K562 (cell line): Measurements from ENCODE around the gene COL9A2. TPM values are rescaled to one million over a fixed set of nuclear protein-coding genes. Genes with fewer than 3 reads are reported as not detected.

Source experiments
- ATAC-seq: fragments of 200-7000 bp; cut with Tn5 transposase; 3 replicates; pipeline ENCODE4 v1.9.1; 2020; ENCODE audit warnings: moderate library complexity
- BruUV-seq: library from RNA; stranded (reverse); fragments of 400-500 nt; replicated peaks from 2 replicates; lab custom pipeline; 2021; lab: Mats Ljungman, UMichigan
- CTCF ChIA-PET: fragments of 300-600 bp; formaldehyde crosslinking; extraction: SDS; loops from one replicate; lab custom pipeline; 2021; ENCODE audit warnings: low intra/inter-chr PET ratio; lab: Yijun Ruan, JAX
- POLR2A ChIA-PET: fragments of 300-600, 350-650 bp; sonication (Branson Sonifier 250); formaldehyde crosslinking; extraction: SDS; loops from one replicate; lab custom pipeline; 2021; ENCODE audit warnings: antibody characterized with exemption, inconsistent platforms; lab: Yijun Ruan, JAX
- DNase-seq, 4 experiments: peaks; one replicate each; pipeline versions ENCODE4 v3.0.0 to v3.0.0-alpha.2; 2011 to 2018; ENCODE audit warnings: low spot score in 3 of 4, mixed read lengths in 3 of 4; ENCODE audit errors: extremely low read depth in 1 of 4
- FAIRE-seq: peaks from 2 replicates; lab custom pipeline; 2011; peaks lifted over from hg19 to GRCh38; lab: Jason Lieb, UNC
- H2AFZ ChIP-seq: 2 replicates; pipeline ENCODE4 v1.6.0; 2011; ENCODE audit warnings: low read depth, low read length, control low read depth, inconsistent platforms
- H3K27ac ChIP-seq: fragments of 200-600 bp; 3 replicates; pipeline ENCODE4 v1.8.0; 2011; ENCODE audit warnings: low read depth, mild to moderate bottlenecking, control low read depth, inconsistent platforms, low read length, moderate library complexity, mixed read lengths; ENCODE audit errors: extremely low read depth
- H3K27me3 ChIP-seq, 2 experiments: fragments of 300-600 bp in 1 of 2; 2 replicates in 1 of 2; 3 replicates in 1 of 2; pipeline versions ENCODE4 v1.6.0 to v1.8.0; 2011; ENCODE audit warnings: inconsistent platforms in 2 of 2, low read length in 2 of 2, mild to moderate bottlenecking in 1 of 2, mixed read lengths in 1 of 2, moderate library complexity in 1 of 2; ENCODE audit not compliant: control insufficient read depth in 2 of 2, insufficient read depth in 2 of 2
- H3K36me3 ChIP-seq: fragments of 300-600 bp; 3 replicates; pipeline ENCODE4 v1.8.0; 2011; ENCODE audit warnings: mild to moderate bottlenecking, low read length, inconsistent platforms; ENCODE audit not compliant: control insufficient read depth, insufficient read depth
- H3K4me1 ChIP-seq, 2 experiments: fragments of 200-600 bp in 1 of 2; replicated peaks in 1 of 2; 2 replicates in 1 of 2; 3 replicates in 1 of 2; pipeline versions ENCODE4 v1.5.1 to v1.8.0; 2011; ENCODE audit warnings: inconsistent platforms in 2 of 2, low read length in 2 of 2, mild to moderate bottlenecking in 1 of 2, mixed read lengths in 1 of 2, moderate library complexity in 1 of 2; ENCODE audit not compliant: control insufficient read depth in 2 of 2, insufficient read depth in 2 of 2
- H3K4me2 ChIP-seq: 2 replicates; pipeline ENCODE4 v1.6.1; 2011; ENCODE audit warnings: low read length, control low read depth, inconsistent platforms, mixed read lengths; ENCODE audit not compliant: insufficient read depth
- H3K4me3 ChIP-seq: fragments of 200-600 bp; sonication (generic), shearing (Covaris generic); 2 replicates; pipeline ENCODE4 v1.5.1; 2016; ENCODE audit warnings: control low read depth, inconsistent platforms
- H3K79me2 ChIP-seq: fragments of 200-600 bp; 3 replicates; pipeline ENCODE4 v1.8.0; 2011; ENCODE audit warnings: low read length, inconsistent platforms; ENCODE audit not compliant: control insufficient read depth, insufficient read depth
- H3K9ac ChIP-seq, 2 experiments: 2 replicates each; pipeline versions ENCODE4 v1.6.0 to v1.6.1; 2011; ENCODE audit warnings: low read depth in 2 of 2, low read length in 2 of 2, control low read depth in 1 of 2, inconsistent platforms in 1 of 2, mild to moderate bottlenecking in 1 of 2, mixed read lengths in 1 of 2; ENCODE audit not compliant: insufficient read depth in 1 of 2
- H3K9me1 ChIP-seq: one replicate; pipeline ENCODE4 v1.6.0; 2011; ENCODE audit warnings: inconsistent platforms, mild to moderate bottlenecking, low read length, moderate library complexity; ENCODE audit not compliant: control insufficient read depth, insufficient read depth
- H3K9me3 ChIP-seq: replicated peaks from 2 replicates; pipeline ENCODE4 v1.5.1; 2011; ENCODE audit warnings: low read depth, low read length, inconsistent platforms; ENCODE audit not compliant: control insufficient read depth, insufficient read depth
- H4K20me1 ChIP-seq: replicated peaks from 2 replicates; pipeline ENCODE4 v1.6.1; 2011; ENCODE audit warnings: low read length, inconsistent platforms, mixed read lengths; ENCODE audit not compliant: control insufficient read depth, insufficient read depth
- CREB3 ChIP-seq: fragments of 450-650 bp; conservative IDR thresholded peaks from 2 replicates; pipeline ENCODE4 v1.6.1; 2016; ENCODE audit warnings: missing genetic modification characterization, low read depth, mild to moderate bottlenecking, missing compliant biosample characterization, moderate library complexity
- HNRNPL ChIP-seq: fragments of 200-400 bp; formaldehyde crosslinking; IDR thresholded peaks from 2 replicates; pipeline ENCODE4 v1.6.1; 2017; ENCODE audit warnings: low read depth, mild to moderate bottlenecking, low read length
- RBM25 ChIP-seq: fragments of 200-400 bp; formaldehyde crosslinking; IDR thresholded peaks from 2 replicates; pipeline ENCODE4 v1.6.1; 2018; ENCODE audit warnings: low read length, low read depth, moderate library complexity; ENCODE audit not compliant: severe bottlenecking
- ZEB2 ChIP-seq: fragments of 450-650 bp; IDR thresholded peaks from 2 replicates; pipeline ENCODE4 v1.6.1; 2016
- ZNF121 ChIP-seq: sonication (generic); formaldehyde crosslinking; conservative IDR thresholded peaks from 2 replicates; pipeline ENCODE4 v1.8.0; 2022; ENCODE audit warnings: missing genetic modification reagents
- ZNF239 ChIP-seq: fragments of 250-450 bp; sonication (Bioruptor Pico); IDR thresholded peaks from 2 replicates; pipeline ENCODE4 v1.4.0; 2020; ENCODE audit warnings: mild to moderate bottlenecking
- ZNF449 ChIP-seq: fragments of 250-450 bp; sonication (Bioruptor Pico); IDR thresholded peaks from 2 replicates; pipeline ENCODE4 v1.8.0; 2022; ENCODE audit warnings: moderate library complexity, mild to moderate bottlenecking, inconsistent platforms
- in situ Hi-C: fragments of 300-500 bp; cut with MboI; formaldehyde crosslinking; loops from 4 replicates; pipeline ENCODE4 v1.15.0; 2018; ENCODE audit warnings: inconsistent platforms, mixed read lengths
- intact Hi-C: fragments of 100-400 bp; cut with micrococcal nuclease; formaldehyde crosslinking; loops from 2 replicates; pipeline ENCODE4 v1.14.2; 2022
- polyA plus RNA-seq, 8 experiments: library from polyadenylated mRNA; depleted of rRNA in 4 of 8; stranded (reverse) in 5 of 8; unstranded in 3 of 8; fragments of >200 nt; fragmentation: Nextera tagmentation in 2 of 8; fragmentation: Illumina TruSeq in 1 of 8; extraction: Ambion mirVana in 2 of 8; extraction: Trizol in 1 of 8; gene quantifications; 2 replicates each; pipeline versions ENCODE4 v1.2.1 to v1.2.3, GENCODE V29; 2011 to 2014; ENCODE audit warnings: inconsistent platforms in 1 of 8, missing spikeins in 1 of 8
- total RNA-seq, 7 experiments: library from RNA; depleted of rRNA in 6 of 7; stranded (reverse); fragments of >200 nt in 6 of 7; fragmentation: Illumina TruSeq in 2 of 7; extraction: Trizol in 2 of 7; gene quantifications; 2 replicates each; pipeline versions ENCODE4 v1.2.1 to v1.2.3, GENCODE V29; 2011 to 2021; ENCODE audit warnings: low replicate concordance in 1 of 7
- TF ChIP-seq, protein P1 (sequence below): fragments of 250-450 bp; sonication (Bioruptor Pico); IDR thresholded peaks from 2 replicates; pipeline ENCODE4 v1.4.0; 2020
- TF ChIP-seq, protein P2 (sequence below), 2 experiments: fragments of 450-650 bp; conservative IDR thresholded peaks; 2 replicates each; pipeline ENCODE4 v1.6.1; 2017; ENCODE audit warnings: mild to moderate bottlenecking in 2 of 2, moderate library complexity in 2 of 2

Gene COL9A2
- total and polyA plus RNA-seq, 9 of the 15 experiments (the other 6 are each of a cell fraction or from before 2014, with no cell fraction given): 0.03 to 2.2 (median 0.31) TPM

DNA sequence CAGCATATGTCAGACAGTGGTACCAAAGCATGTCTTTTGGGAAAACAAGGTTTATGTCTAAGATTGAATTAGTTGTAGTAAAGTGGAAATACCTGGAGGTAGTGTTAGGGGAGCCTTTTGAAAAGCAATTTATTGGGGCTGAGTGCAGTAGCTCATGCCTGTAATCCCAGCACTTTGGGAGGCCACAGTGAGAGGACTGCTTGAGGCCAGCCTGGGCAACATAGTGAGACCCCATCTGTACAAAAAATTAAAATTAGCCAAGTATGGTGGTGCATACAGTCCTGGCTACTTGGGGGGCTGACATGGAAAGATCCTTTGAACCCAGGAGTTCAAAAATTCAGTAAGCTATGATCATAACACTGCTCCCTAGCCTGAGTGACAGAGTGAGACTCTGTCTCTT, 51.8 kb downstream of the COL9A2 start:
- TF ChIP-seq ZEB2: no peak
- no peak for TF ChIP-seq ZNF239
- TF ChIP-seq ZNF449 (CRISPR knock-in tag): no peak
- TF ChIP-seq, protein P1, sequence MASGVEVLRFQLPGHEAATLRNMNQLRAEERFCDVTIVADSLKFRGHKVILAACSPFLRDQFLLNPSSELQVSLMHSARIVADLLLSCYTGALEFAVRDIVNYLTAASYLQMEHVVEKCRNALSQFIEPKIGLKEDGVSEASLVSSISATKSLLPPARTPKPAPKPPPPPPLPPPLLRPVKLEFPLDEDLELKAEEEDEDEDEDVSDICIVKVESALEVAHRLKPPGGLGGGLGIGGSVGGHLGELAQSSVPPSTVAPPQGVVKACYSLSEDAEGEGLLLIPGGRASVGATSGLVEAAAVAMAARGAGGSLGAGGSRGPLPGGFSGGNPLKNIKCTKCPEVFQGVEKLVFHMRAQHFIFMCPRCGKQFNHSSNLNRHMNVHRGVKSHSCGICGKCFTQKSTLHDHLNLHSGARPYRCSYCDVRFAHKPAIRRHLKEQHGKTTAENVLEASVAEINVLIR (CRISPR knock-in tag): no peak
- TF ChIP-seq, protein P2, sequence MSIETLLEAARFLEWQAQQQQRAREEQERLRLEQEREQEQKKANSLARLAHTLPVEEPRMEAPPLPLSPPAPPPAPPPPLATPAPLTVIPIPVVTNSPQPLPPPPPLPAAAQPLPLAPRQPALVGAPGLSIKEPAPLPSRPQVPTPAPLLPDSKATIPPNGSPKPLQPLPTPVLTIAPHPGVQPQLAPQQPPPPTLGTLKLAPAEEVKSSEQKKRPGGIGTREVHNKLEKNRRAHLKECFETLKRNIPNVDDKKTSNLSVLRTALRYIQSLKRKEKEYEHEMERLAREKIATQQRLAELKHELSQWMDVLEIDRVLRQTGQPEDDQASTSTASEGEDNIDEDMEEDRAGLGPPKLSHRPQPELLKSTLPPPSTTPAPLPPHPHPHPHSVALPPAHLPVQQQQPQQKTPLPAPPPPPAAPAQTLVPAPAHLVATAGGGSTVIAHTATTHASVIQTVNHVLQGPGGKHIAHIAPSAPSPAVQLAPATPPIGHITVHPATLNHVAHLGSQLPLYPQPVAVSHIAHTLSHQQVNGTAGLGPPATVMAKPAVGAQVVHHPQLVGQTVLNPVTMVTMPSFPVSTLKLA (conservative IDR thresholded peaks at IDR 0.05): no peak
- no peak for TF ChIP-seq HNRNPL
- TF ChIP-seq CREB3 (tag): no peak
- TF ChIP-seq RBM25: peak; percentile 25
- peak; percentile 87 for TF ChIP-seq ZNF121 (CRISPR knock-in tag)
- H2AFZ ChIP-seq: no peak overlapping the region
- BruUV-seq: no TSS peak
- H3K9me3 ChIP-seq: no peaks in the 10 kb centered on the region
- in situ Hi-C loops: no loop called here
- ATAC-seq (no peak), FAIRE-seq (no peak), DNase-seq (no peak)
- no peak overlapping the region for H3K4me2 ChIP-seq
- H3K9me1 ChIP-seq: no peaks in the 10 kb centered on the region
- H3K36me3 ChIP-seq: peaks cover 94% of the 10 kb centered on the region
- ChIA-PET CTCF (no interaction called here), POLR2A (no interaction called here)
- H3K9ac ChIP-seq: no peak overlapping the region
- no peaks in the 10 kb centered on the region for H3K4me1 ChIP-seq
- intact Hi-C loops: no loop called here
- H3K27ac ChIP-seq: no peak overlapping the region
- no peaks in the 10 kb centered on the region for H4K20me1 ChIP-seq
- H3K4me3 ChIP-seq: no peak overlapping the region
- no peaks in the 10 kb centered on the region for H3K27me3 ChIP-seq
- H3K79me2 ChIP-seq: peaks cover 49% of the 10 kb centered on the region
